Neural cell (in vitro differentiated cells): ENCODE results near the gene APH1A.

ENCODE experiments used
- CTCF ChIP-seq: fragments of 450-650 bp; IDR thresholded peaks from 2 replicates; pipeline ENCODE4 v1.5.1; 2014; ENCODE audit warnings: antibody characterized with exemption, mild to moderate bottlenecking, moderate library complexity; ENCODE audit not compliant: poor library complexity, severe bottlenecking
- EP300 ChIP-seq: fragments of 450-650 bp; conservative IDR thresholded peaks from 2 replicates; pipeline ENCODE4 v1.6.1; 2014; ENCODE audit warnings: antibody characterized with exemption, mild to moderate bottlenecking, moderate library complexity; ENCODE audit not compliant: poor library complexity, severe bottlenecking
- EZH2 ChIP-seq: fragments of 200-600, 300-800 bp; shearing (Covaris generic), sonication (generic); IDR thresholded peaks from 2 replicates; pipeline ENCODE4 v1.6.1; 2014; ENCODE audit warnings: antibody characterized with exemption, low read length, borderline replicate concordance, mild to moderate bottlenecking; ENCODE audit not compliant: insufficient read depth, poor library complexity, severe bottlenecking
- POLR2AphosphoS5 ChIP-seq: IDR thresholded peaks from 2 replicates; pipeline ENCODE4 v1.6.1; 2012
- REST ChIP-seq: IDR thresholded peaks from 2 replicates; pipeline ENCODE4 v1.6.1; 2012; ENCODE audit warnings: borderline replicate concordance
- SMC3 ChIP-seq: fragments of 450-650 bp; conservative IDR thresholded peaks from 2 replicates; pipeline ENCODE4 v1.6.1; 2014; ENCODE audit warnings: antibody characterized with exemption, mild to moderate bottlenecking, moderate library complexity; ENCODE audit not compliant: poor library complexity

GRCh38 chr1:150234566-150235293 is 34.1 kb downstream of the APH1A start:
- TF ChIP-seq POLR2AphosphoS5, result no peak
- TF ChIP-seq CTCF, result no peak
- no peak for TF ChIP-seq EZH2
- no peak for TF ChIP-seq SMC3
- TF ChIP-seq EP300, result no peak
- no peak for TF ChIP-seq REST
